Measurements from ENCODE around the gene GSG1. TPM values are rescaled to one million over a fixed set of nuclear protein-coding genes. Genes with fewer than 3 reads are reported as not detected.

Gene GSG1
- total and polyA plus RNA-seq, 2 of the 8 experiments (the other 6 are each of a cell fraction or from before 2014, with no cell fraction given) = 0.89 to 1.4 TPM

DNA sequence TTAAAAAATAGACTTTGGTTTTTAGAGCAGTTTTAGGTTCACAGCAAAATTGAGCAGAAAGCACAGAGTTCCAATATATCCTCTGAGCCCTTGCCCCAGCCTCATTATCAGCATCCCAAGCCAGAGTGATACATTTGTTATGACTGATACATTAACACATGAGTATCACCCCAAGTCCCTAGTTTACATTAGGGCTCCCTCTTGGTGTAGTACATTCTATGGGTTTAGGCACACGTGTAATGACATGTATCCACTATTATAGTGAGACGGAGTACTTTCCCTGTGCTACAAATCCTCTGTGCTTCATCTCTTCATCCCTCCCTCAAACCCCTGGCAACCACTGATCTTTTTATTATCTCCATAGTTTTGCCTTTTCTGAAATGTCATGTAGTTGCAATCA, 22.5 kb upstream of the GSG1 start:
- Histone ChIP-seq H2AFZ (ENCODE audit: low read length) (no peak overlapping the region), H4K20me1 (replicated peaks in 1 of 2; ENCODE audit: control insufficient read depth in 1 of 2, insufficient read depth in 2 of 2, low read length in 2 of 2) (no peaks in the 10 kb centered on the region), H3K56ac (replicated peaks; ENCODE audit: insufficient read length, low read depth, low read length) (no peak overlapping the region), H3K79me2 (ENCODE audit: control insufficient read depth in 1 of 2, insufficient read depth in 2 of 2, low read length in 2 of 2) (no peaks in the 10 kb centered on the region), H3K23ac (ENCODE audit: insufficient read length) (no peak overlapping the region), H2BK15ac (ENCODE audit: low read length) (no peak overlapping the region), H4K5ac (ENCODE audit: insufficient read length, low read depth, low read length) (no peak overlapping the region), H2BK120ac (replicated peaks; ENCODE audit: low read depth, low read length) (no peak overlapping the region), H2BK12ac (ENCODE audit: low read depth, low read length) (no peak overlapping the region), H2AK5ac (ENCODE audit: low read depth, low read length) (no peak overlapping the region), H3K4me1 (replicated peaks in 1 of 4; ENCODE audit: control insufficient read depth in 3 of 4, insufficient read depth in 4 of 4, low read length in 3 of 4) (peaks cover 1 to 7% (median 4%) of the 10 kb centered on the region in 4 experiments; a peak in 3 of 7 replicates), H3K9ac (replicated peaks in 1 of 4; ENCODE audit: extremely low read depth in 1 of 4, low read depth in 3 of 4, low read length in 3 of 4) (no peak overlapping the region), H3K4ac (replicated peaks; ENCODE audit: insufficient read length, low read depth, low read length) (no peak overlapping the region), H3K4me2 (ENCODE audit: insufficient read depth in 1 of 2, low read depth in 2 of 2, low read length in 2 of 2) (no peak overlapping the region), H4K8ac (ENCODE audit: extremely low read depth, insufficient read depth, low read length) (no peak overlapping the region), H3K27ac (ENCODE audit: low read depth, low read length) (no peak overlapping the region), H4K91ac (replicated peaks; ENCODE audit: insufficient read length, low read length) (no peak overlapping the region), H3K23me2 (ENCODE audit: low read depth, low read length) (no peaks in the 10 kb centered on the region), H3K14ac (ENCODE audit: insufficient read length) (no peak overlapping the region), H2BK20ac (ENCODE audit: low read length) (no peak overlapping the region), H3K36me3 (ENCODE audit: control insufficient read depth in 2 of 4, insufficient read depth in 4 of 4, low read length in 3 of 4) (no peaks in the 10 kb centered on the region), H3K9me3 (ENCODE audit: insufficient read depth in 2 of 2, low read depth in 1 of 2, low read length in 1 of 2) (no peaks in the 10 kb centered on the region), H2BK5ac (ENCODE audit: low read depth, low read length) (no peak overlapping the region), H3K18ac (ENCODE audit: extremely low read depth, low read length) (no peak overlapping the region), H3K27me3 (replicated peaks in 1 of 4; ENCODE audit: control insufficient read depth in 3 of 4, extremely low read depth in 1 of 4, insufficient read depth in 3 of 4, low read length in 3 of 4) (no peaks in the 10 kb centered on the region; a peak in 1 of 7 replicates), H3K79me1 (ENCODE audit: low read depth, low read length) (no peaks in the 10 kb centered on the region), H3K4me3 (ENCODE audit: extremely low read depth in 1 of 4, insufficient read depth in 2 of 4, low read depth in 3 of 4, low read length in 4 of 4) (no peak overlapping the region)
- FAIRE-seq (no peak), DNase-seq (ENCODE audit: low read depth in 1 of 2, low spot score in 2 of 2) (no peak)
- WGBS, 2 experiments (ENCODE audit: extremely low coverage in 1 of 2, insufficient coverage in 1 of 2, insufficient read length in 1 of 2, insufficient replicate concordance in 2 of 2, low coverage in 1 of 2, low lambda C conversion rate in 2 of 2, missing lambda C conversion rate in 1 of 2) = 96% methylated on average over 2 of the region's 2 CpGs; no CpG with 5 or more reads in 1 of the 2 experiments
- ChIA-PET CTCF (ENCODE audit: partially characterized antibody) (interaction anchor here (1.3 to 2.5 kb wide), 3 partner anchors 9 to 23 kb away, joined by 6 to 11 read pairs (median 6); no protein-coding TSS in a partner anchor), POLR2A (ENCODE audit: partially characterized antibody) (no interaction called here)
- TF ChIP-seq NRF1 (IDR thresholded peaks at IDR 0.05; ENCODE audit: low read depth, low read length) = no peak
- no peak for TF ChIP-seq TBP (IDR thresholded peaks at IDR 0.05; ENCODE audit: low read depth, low read length)
- no peak for TF ChIP-seq CTBP2 (IDR thresholded peaks at IDR 0.05; ENCODE audit: borderline replicate concordance, insufficient read depth, insufficient read length, low read length)
- TF ChIP-seq GTF2F1 (IDR thresholded peaks at IDR 0.05; ENCODE audit: borderline replicate concordance, low read depth, low read length) = no peak
- no peak for TF ChIP-seq FOSL1 (IDR thresholded peaks at IDR 0.05; ENCODE audit: insufficient read depth, low read depth, low read length)
- no peak for TF ChIP-seq RFX5 (IDR thresholded peaks at IDR 0.05; ENCODE audit: borderline replicate concordance, low read depth, low read length)
- TF ChIP-seq HDAC6 (IDR thresholded peaks at IDR 0.05; ENCODE audit: low read depth, low read length) = no peak
- no peak for TF ChIP-seq EGR1 (IDR thresholded peaks at IDR 0.05; ENCODE audit: borderline replicate concordance, low read depth, low read length)
- TF ChIP-seq BACH1 (IDR thresholded peaks at IDR 0.05; ENCODE audit: low read length) = no peak
- TF ChIP-seq RAD21 (IDR thresholded peaks at IDR 0.05 in 1 of 2, conservative IDR thresholded peaks at IDR 0.05 in 1 of 2; ENCODE audit: low read depth in 2 of 2, low read length in 2 of 2) = no peak
- TF ChIP-seq SUZ12 (IDR thresholded peaks at IDR 0.05; ENCODE audit: low read length) = no peak
- TF ChIP-seq POLR2AphosphoS5 (IDR thresholded peaks at IDR 0.05; ENCODE audit: low read depth, low read length) = no peak

Data from H1 (cell line).